ENCODE measurements around the gene SFXN2. TPM values are rescaled to one million over a fixed set of nuclear protein-coding genes. Genes with fewer than 3 reads are reported as not detected.
"Not testable (repeated sequence)": the region's sequence is repeated elsewhere in the genome, so short reads cannot be mapped to it uniquely, and the experiment has no call there.

SFXN2 gene
- total RNA-seq, 2 experiments from 2014 or later, result 6.4 to 7.6 TPM

- no peak overlapping the region for H3K27ac Mint-ChIP-seq
- ChIA-PET POLR2A (interaction anchor here (1.6 kb wide), 1 partner anchor 26 kb away, joined by 7 read pairs; the partner anchor contains the start of genes ARL3 and SFXN2), CTCF (interaction anchor here (0.6 to 4.9 kb wide), 3 partner anchors 12 to 137 kb away, joined by 3 to 30 read pairs (median 3); partner anchors contain the start of genes ARL3 and SFXN2)
- ATAC-seq (ENCODE audit: poor library complexity), result no peak
- no peak for DNase-seq
- no peaks in the 10 kb centered on the region for H3K9me3 ChIP-seq (ENCODE audit: control insufficient read depth in 1 of 2, insufficient read depth in 1 of 2, low read length in 2 of 2)
- H3K4me1 ChIP-seq (ENCODE audit: insufficient read depth, low read length), result peaks cover 20% of the 10 kb centered on the region
- H3K4me3 ChIP-seq (ENCODE audit: low read length), result no peak overlapping the region
- peaks cover 25% of the 10 kb centered on the region for H3K4me1 Mint-ChIP-seq (ENCODE audit: low read depth)
- peaks cover 5% of the 10 kb centered on the region for H3K36me3 ChIP-seq (ENCODE audit: insufficient read depth, low read length)
- H3K9me3 Mint-ChIP-seq, result no peaks in the 10 kb centered on the region
- H3K36me3 Mint-ChIP-seq (ENCODE audit: low read depth), result peaks cover 16% of the 10 kb centered on the region
- no peak for TF ChIP-seq CTCF (IDR thresholded peaks at IDR 0.05)
- no peaks in the 10 kb centered on the region for H3K27me3 Mint-ChIP-seq
- intact Hi-C loops (cut with DNase I, micrococcal nuclease), result loop anchor here (5.0 to 10.0 kb wide), 10 partner anchors 37 to 1695 kb away; partner anchors contain the start of genes CNNM2 (in 2 of the 2), HPS6 (in 1 of the 2), NFKB2 (in 1 of the 2) and NT5C2 (in 1 of the 2)
- H3K27me3 ChIP-seq (ENCODE audit: control insufficient read depth in 1 of 2, insufficient read depth in 2 of 2, low read length in 2 of 2), result no peaks in the 10 kb centered on the region
- no peak overlapping the region for H3K4me3 Mint-ChIP-seq
- no peak overlapping the region for H3K27ac ChIP-seq (ENCODE audit: low read depth in 1 of 2, low read length in 2 of 2)
Observed at GRCh38 chr10:102740229-102740628, 25.8 kb downstream of the SFXN2 start.

- no peaks in the 10 kb centered on the region for H3K27me3 ChIP-seq (ENCODE audit: control insufficient read depth in 1 of 2, insufficient read depth in 2 of 2, low read length in 2 of 2)
- H3K4me1 ChIP-seq (ENCODE audit: insufficient read depth, low read length), result peaks cover 26% of the 10 kb centered on the region
- no peak overlapping the region for H3K4me3 ChIP-seq (ENCODE audit: low read length)
- POLR2A ChIA-PET, result interaction anchor here (1.2 to 3.2 kb wide), 3 partner anchors 10 to 28 kb away, joined by 3 to 28 read pairs (median 7); partner anchors contain the start of genes ARL3 and SFXN2
- Mint-ChIP-seq H3K4me1 (ENCODE audit: low read depth) (peaks cover 40% of the 10 kb centered on the region), H3K4me3 (no peak overlapping the region), H3K27me3 (no peaks in the 10 kb centered on the region), H3K9me3 (no peaks in the 10 kb centered on the region), H3K27ac (no peak overlapping the region), H3K36me3 (ENCODE audit: low read depth) (peaks cover 9% of the 10 kb centered on the region)
- H3K9me3 ChIP-seq (ENCODE audit: control insufficient read depth in 1 of 2, insufficient read depth in 1 of 2, low read length in 2 of 2), result no peaks in the 10 kb centered on the region
- TF ChIP-seq CTCF (IDR thresholded peaks at IDR 0.05), result no peak
- ATAC-seq (ENCODE audit: poor library complexity) (no peak), DNase-seq (no peak)
- CTCF ChIA-PET, result interaction anchor here (1.0 to 4.9 kb wide), 3 partner anchors 11 to 503 kb away, joined by 3 to 30 read pairs (median 3); partner anchors contain the start of genes ARL3 and SFXN2
- intact Hi-C loops (cut with DNase I, micrococcal nuclease), result loop anchor here (2.0 to 10.0 kb wide), 12 partner anchors 36 to 1697 kb away; partner anchors contain the start of genes CNNM2 (in 2 of the 2), HPS6 (in 1 of the 2), NFKB2 (in 1 of the 2) and NOLC1 (in 1 of the 2)
- no peak overlapping the region for H3K27ac ChIP-seq (ENCODE audit: low read depth in 1 of 2, low read length in 2 of 2)
- H3K36me3 ChIP-seq (ENCODE audit: insufficient read depth, low read length), result no peaks in the 10 kb centered on the region
Observed at GRCh38 chr10:102741726-102742237, 27.3 kb downstream of the SFXN2 start.

DNA sequence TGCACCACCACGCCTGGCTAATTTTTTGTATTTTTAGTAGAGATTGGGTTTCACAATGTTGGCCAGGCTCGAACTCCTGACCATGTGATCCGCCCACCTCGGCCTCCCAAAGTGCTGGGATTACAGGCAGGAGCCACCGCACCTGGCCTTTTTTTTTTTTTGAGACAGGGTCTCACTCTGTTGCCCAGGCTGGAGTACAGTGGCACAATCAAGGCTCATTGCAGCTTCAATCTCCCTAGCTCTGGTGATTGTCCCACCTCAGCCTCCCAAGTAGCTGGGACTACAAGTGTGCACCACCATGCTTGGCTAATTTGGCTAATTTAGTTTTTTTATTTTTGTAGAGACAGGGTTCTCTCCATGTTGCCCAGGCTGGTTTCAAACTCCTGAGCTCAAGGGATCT, 27.9 kb downstream of the SFXN2 start:
- DNase-seq; H3K4me3 ChIP-seq (ENCODE audit: low read length); H3K27ac Mint-ChIP-seq; H3K36me3 ChIP-seq (ENCODE audit: insufficient read depth, low read length); H3K4me3 Mint-ChIP-seq; H3K9me3 Mint-ChIP-seq; H3K27me3 Mint-ChIP-seq; H3K9me3 ChIP-seq (ENCODE audit: control insufficient read depth in 1 of 2, insufficient read depth in 1 of 2, low read length in 2 of 2); H3K36me3 Mint-ChIP-seq (ENCODE audit: low read depth); H3K27me3 ChIP-seq (ENCODE audit: control insufficient read depth in 1 of 2, insufficient read depth in 2 of 2, low read length in 2 of 2); H3K27ac ChIP-seq (ENCODE audit: low read depth in 1 of 2, low read length in 2 of 2); ATAC-seq (ENCODE audit: poor library complexity): not testable (repeated sequence)
- peaks cover 26% of the 10 kb centered on the region for H3K4me1 ChIP-seq (ENCODE audit: insufficient read depth, low read length)
- H3K4me1 Mint-ChIP-seq (ENCODE audit: low read depth), result peaks cover 44% of the 10 kb centered on the region
- POLR2A ChIA-PET, result interaction anchor here (1.2 to 3.2 kb wide), 5 partner anchors 10 to 97 kb away, joined by 3 to 32 read pairs (median 16); partner anchors contain the start of genes ARL3, SFXN2 and TRIM8
- intact Hi-C loops (cut with DNase I, micrococcal nuclease), result loop anchor here (2.0 to 10.0 kb wide), 12 partner anchors 35 to 1698 kb away; partner anchors contain the start of genes CNNM2 (in 2 of the 2), HPS6 (in 1 of the 2), NFKB2 (in 1 of the 2) and NOLC1 (in 1 of the 2)
- CTCF ChIA-PET, result interaction anchor here (1.0 to 4.9 kb wide), 3 partner anchors 11 to 502 kb away, joined by 3 to 30 read pairs (median 3); partner anchors contain the start of genes ARL3 and SFXN2

Measured in CD4-positive, alpha-beta T cell (primary cell).